Omental fat pad (tissue), 4 donors: ENCODE data around the gene GBP1. TPM values are rescaled to one million over a fixed set of nuclear protein-coding genes. Genes with fewer than 3 reads are reported as not detected.

Source experiments
- ATAC-seq: fragments of 150-250 bp; one replicate; pipeline ENCODE4 v1.9.1; 2016; ENCODE audit warnings: mild to moderate bottlenecking, moderate library complexity; ENCODE audit not compliant: low FRiP score
- DNase-seq: peaks from one replicate; pipeline ENCODE4 v3.0.0-alpha.2; 2019; ENCODE audit warnings: low spot score
- total RNA-seq, 4 donors: library from RNA; depleted of rRNA; stranded (reverse); fragments of >200 nt; gene quantifications; one replicate each; pipeline ENCODE4 v1.1.0, GENCODE V29; 2016
- TF ChIP-seq, protein P1 (sequence below), 3 donors: fragments of 450-650 bp; IDR thresholded peaks; one replicate each; pipeline ENCODE4 v1.5.1; 2016 to 2017; ENCODE audit warnings: antibody characterized with exemption in 3 of 3, mild to moderate bottlenecking in 3 of 3, moderate library complexity in 2 of 3

The GBP1 gene
- total RNA-seq, 4 donors from 2014 or later = 19.2 to 250 (median 39.1) TPM

DNA sequence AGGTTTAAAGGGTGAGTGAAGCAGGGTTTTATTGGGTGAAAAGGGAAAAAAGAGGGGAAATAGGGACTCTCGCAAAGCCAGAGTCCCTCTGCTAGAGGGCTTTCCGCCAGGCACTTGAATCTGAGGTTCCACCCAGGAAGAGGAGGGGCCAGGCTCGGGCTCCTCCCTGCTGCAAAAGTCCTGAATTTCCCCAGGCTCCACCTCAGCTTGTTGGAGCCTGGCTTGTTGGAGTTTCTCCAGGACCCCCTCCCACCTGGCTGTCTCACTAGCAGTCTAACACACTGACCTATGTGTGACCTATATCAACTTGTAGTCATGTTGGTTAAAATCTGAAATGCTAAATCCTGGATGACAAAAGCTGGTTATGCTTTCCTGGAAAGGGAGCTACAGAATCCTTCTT, 35.4 kb upstream of the GBP1 start:
- TF ChIP-seq, protein P1, sequence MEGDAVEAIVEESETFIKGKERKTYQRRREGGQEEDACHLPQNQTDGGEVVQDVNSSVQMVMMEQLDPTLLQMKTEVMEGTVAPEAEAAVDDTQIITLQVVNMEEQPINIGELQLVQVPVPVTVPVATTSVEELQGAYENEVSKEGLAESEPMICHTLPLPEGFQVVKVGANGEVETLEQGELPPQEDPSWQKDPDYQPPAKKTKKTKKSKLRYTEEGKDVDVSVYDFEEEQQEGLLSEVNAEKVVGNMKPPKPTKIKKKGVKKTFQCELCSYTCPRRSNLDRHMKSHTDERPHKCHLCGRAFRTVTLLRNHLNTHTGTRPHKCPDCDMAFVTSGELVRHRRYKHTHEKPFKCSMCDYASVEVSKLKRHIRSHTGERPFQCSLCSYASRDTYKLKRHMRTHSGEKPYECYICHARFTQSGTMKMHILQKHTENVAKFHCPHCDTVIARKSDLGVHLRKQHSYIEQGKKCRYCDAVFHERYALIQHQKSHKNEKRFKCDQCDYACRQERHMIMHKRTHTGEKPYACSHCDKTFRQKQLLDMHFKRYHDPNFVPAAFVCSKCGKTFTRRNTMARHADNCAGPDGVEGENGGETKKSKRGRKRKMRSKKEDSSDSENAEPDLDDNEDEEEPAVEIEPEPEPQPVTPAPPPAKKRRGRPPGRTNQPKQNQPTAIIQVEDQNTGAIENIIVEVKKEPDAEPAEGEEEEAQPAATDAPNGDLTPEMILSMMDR (IDR thresholded peaks at IDR 0.05) = no peak
- no peak for DNase-seq
- no peak for ATAC-seq

DNA sequence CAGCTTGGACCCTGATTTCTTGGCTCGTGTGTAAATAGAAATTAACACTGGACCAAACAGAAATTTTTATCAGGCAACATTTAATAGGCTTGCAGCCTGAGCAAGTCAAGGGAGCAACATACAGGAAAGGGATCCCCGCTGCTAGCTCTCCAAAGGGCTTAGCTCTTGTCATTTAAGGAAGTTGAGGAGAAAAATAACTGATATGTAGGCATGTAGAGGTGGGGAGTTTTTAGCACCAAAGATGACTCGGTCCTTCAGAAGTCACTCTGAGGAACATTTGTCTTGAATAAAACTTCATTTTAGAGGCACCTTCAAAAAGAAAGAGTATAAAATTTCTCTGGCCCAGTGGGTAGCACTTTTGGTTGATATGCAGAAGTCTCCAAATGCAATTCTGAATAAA, 33.8 kb upstream of the GBP1 start:
- no peak for DNase-seq
- ATAC-seq = no peak
- TF ChIP-seq, protein P1 (IDR thresholded peaks at IDR 0.05) = no peak

DNA sequence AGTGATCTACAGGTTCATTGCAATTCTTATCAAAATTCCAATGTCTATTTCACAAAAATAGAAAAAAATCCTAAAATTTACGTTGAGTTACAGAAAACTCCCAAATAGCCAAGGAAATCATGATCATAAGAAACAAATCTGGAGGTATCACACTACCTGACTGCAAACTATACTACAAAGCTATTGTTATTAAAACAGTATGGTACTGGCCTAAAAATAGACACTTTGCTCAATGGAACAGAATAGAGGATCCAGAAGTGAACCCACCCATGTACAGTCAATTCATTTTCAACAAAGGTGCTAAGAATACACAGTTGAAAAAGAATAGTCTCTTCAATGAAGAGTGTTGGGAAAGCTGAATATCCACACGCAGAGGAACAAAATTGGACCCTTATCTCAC, 30.7 kb upstream of the GBP1 start:
- TF ChIP-seq, protein P1 (IDR thresholded peaks at IDR 0.05) = no peak

DNA sequence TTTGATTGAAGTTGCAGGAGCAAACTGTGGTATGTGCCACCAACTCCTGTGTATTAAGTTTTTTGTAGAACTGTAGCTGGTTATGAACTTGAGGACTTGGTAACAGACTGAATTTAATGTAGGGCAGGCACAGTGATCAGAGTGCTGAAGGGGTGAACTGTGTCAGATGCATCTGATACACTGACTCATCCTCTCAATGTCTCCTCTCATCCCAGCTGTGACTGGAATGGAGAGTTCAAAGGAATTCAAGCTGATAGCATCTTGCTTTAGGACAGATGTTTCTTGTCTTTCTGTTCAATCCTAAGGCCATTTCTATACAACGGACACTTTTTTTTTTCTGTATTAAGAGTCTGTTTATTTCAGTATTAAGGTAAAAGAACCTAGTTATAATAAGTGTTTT, 25.0 kb upstream of the GBP1 start:
- no peak for ATAC-seq

More for the DNA sequence above, 30.7 kb upstream of the GBP1 start:
- ATAC-seq (no peak), DNase-seq (no peak)

DNA sequence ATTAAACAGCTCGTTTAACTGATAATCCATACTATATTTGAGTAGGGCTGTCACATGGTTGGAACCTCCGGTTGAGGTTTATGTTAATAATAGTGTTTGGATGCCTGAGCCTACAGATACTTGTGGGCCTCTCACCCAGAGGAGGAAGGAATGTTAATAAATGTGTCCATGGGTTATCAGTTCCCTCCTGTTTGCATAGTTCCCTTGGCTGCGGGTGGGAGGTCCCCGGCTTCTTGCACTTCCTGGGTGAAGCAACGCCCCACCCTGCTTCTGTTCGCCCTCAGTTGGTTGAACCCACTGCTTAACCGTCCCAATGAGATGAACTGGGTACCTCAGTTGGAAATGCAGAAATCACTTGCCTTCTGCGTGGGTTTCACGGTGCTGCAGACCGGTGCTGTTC, 23.6 kb upstream of the GBP1 start:
- ATAC-seq (no peak), DNase-seq (no peak)
- TF ChIP-seq, protein P1 (IDR thresholded peaks at IDR 0.05) = no peak

More for the DNA sequence above, 25.0 kb upstream of the GBP1 start:
- DNase-seq = no peak
- TF ChIP-seq, protein P1 (IDR thresholded peaks at IDR 0.05) = no peak

DNA sequence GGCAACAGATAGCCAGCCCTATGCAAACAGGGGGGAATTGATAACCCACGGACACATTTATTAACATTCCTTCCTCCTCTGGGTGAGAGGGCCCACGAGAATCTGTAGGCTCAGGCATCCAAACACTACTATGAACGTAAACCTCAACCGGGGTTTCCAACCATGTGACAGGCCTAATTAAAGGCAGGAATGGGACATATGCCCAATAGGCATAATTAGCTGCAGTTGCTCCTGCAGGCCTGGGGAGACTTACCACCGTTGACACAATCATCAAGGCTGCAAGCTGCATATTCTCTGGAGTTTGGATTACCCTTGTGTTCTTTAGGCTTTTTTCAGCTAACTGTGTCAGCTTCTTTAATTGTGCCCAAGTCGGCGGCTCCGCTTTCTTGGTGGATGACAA, 22.2 kb upstream of the GBP1 start:
- ATAC-seq (no peak), DNase-seq (no peak)
- TF ChIP-seq, protein P1 (IDR thresholded peaks at IDR 0.05) = no peak

DNA sequence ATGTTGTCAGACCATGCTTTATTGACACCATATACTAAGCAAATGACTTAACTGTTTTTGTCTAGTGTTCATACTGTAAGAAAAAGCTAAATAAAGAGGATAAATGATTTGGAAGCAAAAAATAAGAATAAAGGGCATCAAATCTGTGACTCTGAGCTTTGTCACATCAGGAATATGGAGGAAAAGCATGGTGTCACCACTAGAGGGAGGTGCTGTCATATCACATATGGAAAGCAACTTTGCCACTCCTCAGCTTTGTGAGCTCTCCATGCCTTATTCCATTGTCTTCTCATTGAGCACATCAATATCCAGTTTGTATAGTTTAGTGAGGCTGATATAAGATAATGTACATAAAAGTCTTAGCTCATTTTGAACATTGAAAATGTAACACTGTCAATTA, 20.8 kb upstream of the GBP1 start:
- TF ChIP-seq, protein P1 (IDR thresholded peaks at IDR 0.05) = no peak
- DNase-seq (no peak), ATAC-seq (no peak)
